Testis (tissue), 3 donors: ENCODE results near the gene ATG12. TPM values are rescaled to one million over a fixed set of nuclear protein-coding genes. Genes with fewer than 3 reads are reported as not detected.

Experiments
- DNase-seq: peaks from one replicate; pipeline ENCODE4 v3.0.0-alpha.2; 2019
- H3K27ac ChIP-seq, 2 donors: fragments of 200-600 bp; sonication (generic); one replicate each; pipeline ENCODE4 v1.5.1; 2019
- H3K27me3 ChIP-seq: fragments of 200-600 bp; sonication (generic); one replicate; pipeline ENCODE4 v1.5.1; 2019
- H3K36me3 ChIP-seq: fragments of 200-600 bp; sonication (generic); one replicate; pipeline ENCODE4 v1.5.1; 2017; ENCODE audit warnings: low read depth; ENCODE audit errors: missing control alignments
- H3K4me1 ChIP-seq: fragments of 200-600 bp; sonication (generic); one replicate; pipeline ENCODE4 v1.5.1; 2019
- H3K4me3 ChIP-seq, 2 donors: fragments of 200-600 bp; sonication (generic); one replicate each; pipeline ENCODE4 v1.5.1; 2017 to 2019
- H3K9me3 ChIP-seq: fragments of 200-600 bp; sonication (generic); one replicate; pipeline ENCODE4 v1.5.1; 2017
- POLR2A ChIP-seq: fragments of 450-650 bp; IDR thresholded peaks from one replicate; pipeline ENCODE4 v1.6.1; 2017; ENCODE audit warnings: antibody characterized with exemption, mild to moderate bottlenecking, moderate library complexity
- WGBS, 2 donors: methylation state at CpG; one replicate each; pipeline ENCODE4 v1.1.5; 2018; 5-methylcytosine and 5-hydroxymethylcytosine counted together
- intact Hi-C: fragments of 100-400 bp; cut with DNase I; formaldehyde crosslinking; loops from one replicate; pipeline ENCODE4 v1.15.1; 2023; ENCODE audit warnings: low total_unique reads
- polyA plus RNA-seq: library from polyadenylated mRNA; stranded (reverse); fragments of 350-450 nt; fragmentation: Illumina TruSeq; extraction: RNeasy Lipid Tissue Mini Kit (QIAGEN cat#74804); gene quantifications from one replicate; pipeline ENCODE4 v1.2.3, GENCODE V29; 2014; ENCODE audit warnings: low read depth, low replicate concordance; ENCODE audit not compliant: insufficient read depth
- total RNA-seq, 2 donors: library from RNA; depleted of rRNA; stranded (reverse); fragments of >200 nt; gene quantifications; one replicate each; pipeline ENCODE4 v1.2.3, GENCODE V29; 2016
- TF ChIP-seq, protein P1 (sequence below), 3 experiments: fragments of 450-650 bp in 2 of 3; fragments of 200-600 bp in 1 of 3; sonication (generic) in 1 of 3; IDR thresholded peaks; one replicate each; pipeline ENCODE4 v1.5.1; 2016 to 2019; ENCODE audit warnings: antibody characterized with exemption in 3 of 3, mild to moderate bottlenecking in 2 of 3, moderate library complexity in 1 of 3

ATG12 gene
- total and polyA plus RNA-seq, 3 donors from 2014 or later, result 49.7 to 65.8 (median 50.5) TPM

- TF ChIP-seq, protein P1, sequence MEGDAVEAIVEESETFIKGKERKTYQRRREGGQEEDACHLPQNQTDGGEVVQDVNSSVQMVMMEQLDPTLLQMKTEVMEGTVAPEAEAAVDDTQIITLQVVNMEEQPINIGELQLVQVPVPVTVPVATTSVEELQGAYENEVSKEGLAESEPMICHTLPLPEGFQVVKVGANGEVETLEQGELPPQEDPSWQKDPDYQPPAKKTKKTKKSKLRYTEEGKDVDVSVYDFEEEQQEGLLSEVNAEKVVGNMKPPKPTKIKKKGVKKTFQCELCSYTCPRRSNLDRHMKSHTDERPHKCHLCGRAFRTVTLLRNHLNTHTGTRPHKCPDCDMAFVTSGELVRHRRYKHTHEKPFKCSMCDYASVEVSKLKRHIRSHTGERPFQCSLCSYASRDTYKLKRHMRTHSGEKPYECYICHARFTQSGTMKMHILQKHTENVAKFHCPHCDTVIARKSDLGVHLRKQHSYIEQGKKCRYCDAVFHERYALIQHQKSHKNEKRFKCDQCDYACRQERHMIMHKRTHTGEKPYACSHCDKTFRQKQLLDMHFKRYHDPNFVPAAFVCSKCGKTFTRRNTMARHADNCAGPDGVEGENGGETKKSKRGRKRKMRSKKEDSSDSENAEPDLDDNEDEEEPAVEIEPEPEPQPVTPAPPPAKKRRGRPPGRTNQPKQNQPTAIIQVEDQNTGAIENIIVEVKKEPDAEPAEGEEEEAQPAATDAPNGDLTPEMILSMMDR (IDR thresholded peaks at IDR 0.05), result no peak
- TF ChIP-seq POLR2A, result no peak
- H3K4me3 ChIP-seq, result no peak overlapping the region
- no peaks in the 10 kb centered on the region for H3K9me3 ChIP-seq
- H3K4me1 ChIP-seq, result peaks cover 8% of the 10 kb centered on the region
- H3K36me3 ChIP-seq, result no peaks in the 10 kb centered on the region
- intact Hi-C loops, result no loop called here
- H3K27ac ChIP-seq, result peak overlapping the region; percentile 43 to 53
- no peaks in the 10 kb centered on the region for H3K27me3 ChIP-seq
- no peak for DNase-seq
- WGBS, 2 donors, result 46 to 53% methylated on average over 4 of the region's 4 CpGs
Measured at GRCh38 chr5:115850744-115851416, 9.5 kb upstream of the ATG12 start.

- H3K4me1 ChIP-seq, result peaks cover 11% of the 10 kb centered on the region
Measured at GRCh38 chr5:115849258-115849798, 8.0 kb upstream of the ATG12 start.

GRCh38 chr5:115847290-115847689 is 5.9 kb upstream of the ATG12 start:
- intact Hi-C loops, result no loop called here
- WGBS, 2 donors, result 91 to 92% methylated on average over 7 of the region's 7 CpGs
- Histone ChIP-seq H3K4me3 (no peak overlapping the region), H3K9me3 (no peaks in the 10 kb centered on the region), H3K36me3 (no peaks in the 10 kb centered on the region), H3K27me3 (no peaks in the 10 kb centered on the region), H3K4me1 (peaks cover 21% of the 10 kb centered on the region), H3K27ac (no peak overlapping the region)
- no peak for TF ChIP-seq POLR2A
- TF ChIP-seq, protein P1 (IDR thresholded peaks at IDR 0.05), result no peak
- DNase-seq, result no peak

More at GRCh38 chr5:115849258-115849798, 8.0 kb upstream of the ATG12 start:
- Histone ChIP-seq H3K27me3 (no peaks in the 10 kb centered on the region), H3K36me3 (no peaks in the 10 kb centered on the region), H3K4me3 (no peak overlapping the region), H3K9me3 (no peaks in the 10 kb centered on the region), H3K27ac (no peak overlapping the region)
- 78 to 79% methylated on average over 3 of the region's 3 CpGs for WGBS, 2 donors
- intact Hi-C loops, result no loop called here
- no peak for DNase-seq
- TF ChIP-seq, protein P1 (IDR thresholded peaks at IDR 0.05), result no peak
- no peak for TF ChIP-seq POLR2A

- Histone ChIP-seq H3K27ac (no peak overlapping the region), H3K27me3 (no peaks in the 10 kb centered on the region), H3K9me3 (no peaks in the 10 kb centered on the region), H3K4me3 (no peak overlapping the region), H3K4me1 (peaks cover 19% of the 10 kb centered on the region), H3K36me3 (no peaks in the 10 kb centered on the region)
- no peak for DNase-seq
- no peak for TF ChIP-seq POLR2A
- TF ChIP-seq, protein P1 (IDR thresholded peaks at IDR 0.05), result no peak
- intact Hi-C loops, result no loop called here
- WGBS, 2 donors, result 53 to 63% methylated on average over 7 of the region's 7 CpGs
Measured at GRCh38 chr5:115844321-115844817, 3.0 kb upstream of the ATG12 start.
